GM12865 (cell line): ENCODE data around the gene CTNND2.

Experiments
- DNase-seq: peaks from one replicate; pipeline ENCODE4 v3.0.0; 2010; ENCODE audit warnings: low read depth
- H3K4me3 ChIP-seq: 2 replicates; pipeline ENCODE4 v1.5.1; 2011; ENCODE audit warnings: mild to moderate bottlenecking, low read depth, low read length, control low read depth
- TF ChIP-seq, protein P1 (sequence below): IDR thresholded peaks from 2 replicates; pipeline ENCODE4 v1.5.1; 2011; ENCODE audit warnings: low read length, control low read depth, low read depth, inconsistent platforms; ENCODE audit not compliant: insufficient read depth; ENCODE audit errors: missing control alignments

Gene CTNND2

DNA sequence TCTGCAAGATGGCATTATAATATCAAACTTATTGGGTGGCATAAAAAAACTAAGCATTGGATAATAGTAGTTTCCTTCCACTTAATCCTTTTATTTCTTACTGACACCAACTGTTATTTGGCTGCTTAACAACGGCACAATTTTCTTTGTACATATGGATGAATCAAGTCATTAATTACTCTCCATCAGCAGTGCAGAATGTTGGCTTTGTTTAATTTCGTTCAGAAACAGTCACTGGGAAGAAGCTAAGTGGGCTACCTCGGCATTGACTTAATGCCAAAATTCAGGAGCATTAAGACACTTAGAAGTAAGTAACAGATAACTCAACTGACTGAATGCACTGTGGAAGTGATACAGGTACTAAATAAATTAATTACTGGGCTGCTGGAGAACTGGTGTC, 460.4 kb downstream of the CTNND2 start:
- DNase-seq: no peak
- TF ChIP-seq, protein P1, sequence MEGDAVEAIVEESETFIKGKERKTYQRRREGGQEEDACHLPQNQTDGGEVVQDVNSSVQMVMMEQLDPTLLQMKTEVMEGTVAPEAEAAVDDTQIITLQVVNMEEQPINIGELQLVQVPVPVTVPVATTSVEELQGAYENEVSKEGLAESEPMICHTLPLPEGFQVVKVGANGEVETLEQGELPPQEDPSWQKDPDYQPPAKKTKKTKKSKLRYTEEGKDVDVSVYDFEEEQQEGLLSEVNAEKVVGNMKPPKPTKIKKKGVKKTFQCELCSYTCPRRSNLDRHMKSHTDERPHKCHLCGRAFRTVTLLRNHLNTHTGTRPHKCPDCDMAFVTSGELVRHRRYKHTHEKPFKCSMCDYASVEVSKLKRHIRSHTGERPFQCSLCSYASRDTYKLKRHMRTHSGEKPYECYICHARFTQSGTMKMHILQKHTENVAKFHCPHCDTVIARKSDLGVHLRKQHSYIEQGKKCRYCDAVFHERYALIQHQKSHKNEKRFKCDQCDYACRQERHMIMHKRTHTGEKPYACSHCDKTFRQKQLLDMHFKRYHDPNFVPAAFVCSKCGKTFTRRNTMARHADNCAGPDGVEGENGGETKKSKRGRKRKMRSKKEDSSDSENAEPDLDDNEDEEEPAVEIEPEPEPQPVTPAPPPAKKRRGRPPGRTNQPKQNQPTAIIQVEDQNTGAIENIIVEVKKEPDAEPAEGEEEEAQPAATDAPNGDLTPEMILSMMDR: no peak

DNA sequence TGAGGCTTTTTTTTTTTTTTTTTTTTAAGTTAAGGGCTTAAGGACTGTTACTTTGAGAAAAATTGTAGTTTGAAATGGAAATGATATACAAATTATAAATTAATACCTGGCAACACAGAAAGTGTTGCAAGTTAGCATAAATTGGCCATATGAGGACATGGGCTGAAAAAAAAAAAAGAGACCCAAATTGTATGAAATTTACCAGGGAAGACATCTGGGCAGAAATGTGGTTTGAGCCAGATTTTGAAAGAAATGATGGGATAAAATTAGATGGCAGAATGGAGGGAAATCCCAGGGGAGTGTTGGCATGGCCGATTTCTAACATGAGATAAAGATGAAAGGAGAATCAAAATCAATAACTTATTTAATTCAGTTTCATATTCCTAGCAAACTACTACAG, 472.1 kb downstream of the CTNND2 start:
- no peak for DNase-seq
- no peak overlapping the region for H3K4me3 ChIP-seq
- TF ChIP-seq, protein P1: no peak

More for the DNA sequence above, 460.4 kb downstream of the CTNND2 start:
- H3K4me3 ChIP-seq: no peak overlapping the region

DNA sequence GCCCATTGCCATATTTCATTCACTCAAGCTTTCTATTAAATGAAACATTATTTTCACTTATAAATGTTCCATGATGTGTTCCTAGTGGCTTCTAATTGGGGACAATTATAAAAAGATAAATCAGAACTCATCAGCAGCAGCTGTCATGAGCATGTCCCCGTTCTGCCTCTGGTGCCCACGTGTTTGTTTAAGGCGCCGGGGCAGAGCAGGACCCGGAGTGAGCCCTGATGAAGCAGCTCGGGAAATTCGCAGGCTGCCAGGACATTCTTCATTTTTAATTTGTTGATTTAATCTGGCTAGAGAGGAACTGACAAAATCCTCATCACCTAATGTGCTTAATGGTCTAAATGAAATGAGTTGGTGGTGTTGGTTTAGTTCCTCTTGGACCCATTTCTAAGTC, 475.0 kb downstream of the CTNND2 start:
- no peak overlapping the region for H3K4me3 ChIP-seq
- TF ChIP-seq, protein P1: no peak
- no peak for DNase-seq

DNA sequence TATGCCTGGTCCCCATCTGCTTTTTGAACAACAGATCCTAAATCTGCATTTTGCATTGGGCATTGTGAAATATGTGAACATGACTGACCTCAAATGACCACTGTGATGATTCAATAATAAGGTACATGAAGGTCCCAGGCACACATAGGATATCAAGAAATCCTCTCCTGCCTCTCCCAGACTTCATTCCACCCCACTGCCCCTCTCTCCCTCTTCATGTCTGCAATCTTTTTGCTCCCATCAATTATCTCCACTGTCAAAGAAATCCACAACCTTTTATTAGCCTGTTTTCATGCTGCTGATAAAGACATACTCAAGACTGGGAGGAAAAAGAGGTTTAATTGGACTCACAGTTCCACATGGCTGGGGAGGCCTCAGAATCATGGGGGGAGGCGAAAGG, 476.7 kb downstream of the CTNND2 start:
- no peak overlapping the region for H3K4me3 ChIP-seq
- DNase-seq: no peak
- TF ChIP-seq, protein P1: no peak

DNA sequence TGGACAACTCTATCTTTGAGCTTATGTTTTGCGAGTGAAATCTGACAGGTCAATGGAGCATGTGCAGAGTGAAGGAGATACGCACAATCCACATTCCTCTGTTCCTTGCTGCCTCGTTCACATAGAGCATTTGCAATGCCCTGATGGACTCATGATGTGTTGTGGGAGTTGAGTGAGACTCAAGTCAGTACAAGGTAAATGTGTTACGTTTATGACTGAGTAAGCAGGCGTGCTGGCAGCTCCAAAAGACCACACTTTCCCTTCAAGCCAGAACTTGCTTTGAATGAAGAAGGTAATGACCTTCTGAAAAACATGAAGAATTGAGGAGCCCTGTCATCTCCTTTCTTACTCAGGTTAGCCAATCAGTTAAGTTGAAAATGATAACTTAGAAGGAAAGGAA, 477.8 kb downstream of the CTNND2 start:
- TF ChIP-seq, protein P1: no peak
- no peak for DNase-seq
- H3K4me3 ChIP-seq: no peak overlapping the region

DNA sequence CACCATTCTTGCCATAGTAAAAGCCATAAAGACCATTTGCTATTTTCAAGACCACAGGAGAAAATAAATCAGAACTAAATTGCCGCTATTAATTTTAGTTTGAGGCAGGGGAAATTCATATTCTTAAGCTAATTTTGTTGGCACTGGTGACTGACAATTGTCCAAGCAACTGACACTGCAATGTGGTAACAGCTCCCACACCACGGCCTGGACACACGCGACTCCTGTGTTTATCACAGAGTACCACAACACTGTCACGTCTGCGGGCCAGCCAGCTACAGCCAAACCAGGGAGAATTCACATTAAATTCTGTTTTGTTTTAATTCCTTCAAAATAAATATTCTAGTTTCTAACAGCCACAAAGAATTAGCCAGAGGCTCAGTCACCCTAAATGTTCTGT, 481.9 kb downstream of the CTNND2 start:
- no peak for DNase-seq
- TF ChIP-seq, protein P1: no peak
- no peak overlapping the region for H3K4me3 ChIP-seq

DNA sequence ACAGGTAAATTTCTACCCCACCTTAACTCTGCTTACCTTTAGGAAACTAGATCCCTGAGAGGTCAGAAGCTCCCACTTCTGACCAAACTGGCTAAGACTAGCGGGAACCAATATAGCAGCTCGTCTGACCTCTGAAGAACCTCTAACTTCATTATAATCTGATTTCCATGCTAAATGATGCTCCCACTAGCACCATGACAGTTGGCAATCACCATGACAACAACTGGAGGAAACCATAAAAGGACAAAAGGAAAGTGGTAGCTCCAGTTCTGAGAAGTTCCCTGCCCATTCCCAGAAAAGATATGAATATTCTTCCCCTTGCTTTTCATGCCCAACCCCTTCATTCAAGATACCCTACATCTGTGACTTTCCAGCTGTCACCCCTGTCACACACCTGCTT, 483.3 kb downstream of the CTNND2 start:
- DNase-seq: no peak
- H3K4me3 ChIP-seq: no peak overlapping the region
- TF ChIP-seq, protein P1: no peak
